ENCODE measurements around the gene TCP11L2.

The TCP11L2 gene

GRCh38 chr12:106258935-106259334 is 43.6 kb upstream of the TCP11L2 start:
- TF ChIP-seq, protein P1, sequence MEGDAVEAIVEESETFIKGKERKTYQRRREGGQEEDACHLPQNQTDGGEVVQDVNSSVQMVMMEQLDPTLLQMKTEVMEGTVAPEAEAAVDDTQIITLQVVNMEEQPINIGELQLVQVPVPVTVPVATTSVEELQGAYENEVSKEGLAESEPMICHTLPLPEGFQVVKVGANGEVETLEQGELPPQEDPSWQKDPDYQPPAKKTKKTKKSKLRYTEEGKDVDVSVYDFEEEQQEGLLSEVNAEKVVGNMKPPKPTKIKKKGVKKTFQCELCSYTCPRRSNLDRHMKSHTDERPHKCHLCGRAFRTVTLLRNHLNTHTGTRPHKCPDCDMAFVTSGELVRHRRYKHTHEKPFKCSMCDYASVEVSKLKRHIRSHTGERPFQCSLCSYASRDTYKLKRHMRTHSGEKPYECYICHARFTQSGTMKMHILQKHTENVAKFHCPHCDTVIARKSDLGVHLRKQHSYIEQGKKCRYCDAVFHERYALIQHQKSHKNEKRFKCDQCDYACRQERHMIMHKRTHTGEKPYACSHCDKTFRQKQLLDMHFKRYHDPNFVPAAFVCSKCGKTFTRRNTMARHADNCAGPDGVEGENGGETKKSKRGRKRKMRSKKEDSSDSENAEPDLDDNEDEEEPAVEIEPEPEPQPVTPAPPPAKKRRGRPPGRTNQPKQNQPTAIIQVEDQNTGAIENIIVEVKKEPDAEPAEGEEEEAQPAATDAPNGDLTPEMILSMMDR (IDR thresholded peaks at IDR 0.05; ENCODE audit: insufficient read depth, low read depth, low read length, missing control alignments), result no peak
- no peak overlapping the region for H3K4me3 ChIP-seq (ENCODE audit: low read depth, low read length)
- no peak for DNase-seq (ENCODE audit: low read depth)

DNA sequence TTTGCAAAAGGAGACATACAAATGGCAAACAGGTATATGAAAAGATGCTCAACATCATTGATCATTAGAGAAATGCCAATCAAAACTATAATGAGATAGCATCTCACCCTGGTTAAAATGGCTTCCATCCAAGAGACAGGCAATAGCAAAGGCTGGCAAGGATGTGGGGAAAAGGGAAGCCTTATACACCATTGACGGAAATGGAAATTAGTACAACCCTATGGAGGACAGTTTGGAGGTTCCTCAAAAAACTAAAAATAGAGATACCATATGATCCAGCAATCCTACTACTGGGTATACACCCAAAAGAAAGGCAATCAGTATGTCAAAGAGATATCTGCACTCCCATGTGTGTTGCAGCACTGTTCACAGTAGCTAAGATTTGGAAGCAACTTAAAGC is 37.4 kb upstream of the TCP11L2 start:
- TF ChIP-seq, protein P1 (IDR thresholded peaks at IDR 0.05; ENCODE audit: insufficient read depth, low read depth, low read length, missing control alignments), result no peak
- no peak overlapping the region for H3K4me3 ChIP-seq (ENCODE audit: low read depth, low read length)
- DNase-seq (ENCODE audit: low read depth), result no peak

DNA sequence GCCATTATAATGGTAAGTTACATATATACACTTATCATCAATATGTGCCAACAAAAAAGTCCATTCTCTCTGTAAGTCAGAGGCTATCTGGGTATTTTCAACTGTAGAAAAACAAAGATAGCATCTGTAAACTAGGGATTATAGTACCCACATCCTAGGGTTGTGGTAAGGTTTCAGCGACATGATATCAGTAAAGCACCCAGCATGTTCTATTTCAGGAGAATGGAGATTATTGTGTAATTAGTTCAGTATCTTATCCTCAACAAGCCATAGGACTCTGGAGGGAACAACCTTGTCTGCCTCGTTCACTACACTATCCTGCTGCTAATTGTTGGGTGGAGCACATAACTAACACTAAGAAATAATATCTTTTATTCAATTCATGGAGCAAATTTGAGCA is 35.0 kb upstream of the TCP11L2 start:
- TF ChIP-seq, protein P1 (IDR thresholded peaks at IDR 0.05; ENCODE audit: insufficient read depth, low read depth, low read length, missing control alignments), result no peak

DNA sequence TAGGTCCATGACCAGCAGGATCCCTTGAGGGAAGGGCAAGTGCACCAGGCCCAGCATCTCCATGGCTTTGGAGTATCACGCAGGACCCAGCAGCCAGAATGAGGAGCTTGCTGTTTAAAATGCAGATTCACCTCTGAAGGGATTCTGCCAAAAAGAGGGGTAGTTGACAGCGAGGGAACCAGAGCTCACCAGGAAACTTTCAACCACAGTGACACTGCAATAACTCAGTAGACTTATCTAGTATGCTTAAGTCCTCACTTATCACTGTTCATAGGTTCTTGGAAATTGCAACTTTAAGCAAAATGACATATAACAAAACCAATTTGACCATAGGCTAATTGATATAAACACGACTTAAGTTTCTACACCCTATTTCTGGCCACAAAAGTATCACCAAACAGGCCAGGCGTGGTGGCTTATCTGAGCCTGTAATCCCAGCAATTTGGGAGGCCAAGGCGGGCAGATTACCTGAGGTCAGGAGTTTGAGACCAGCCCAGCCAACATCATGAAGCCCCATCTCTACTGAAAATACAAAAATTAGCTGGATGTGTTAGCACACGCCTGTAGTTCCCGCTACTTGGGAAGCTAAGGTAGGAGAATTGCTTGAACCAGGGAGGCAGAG is 33.3 kb upstream of the TCP11L2 start:
- no peak for DNase-seq (ENCODE audit: low read depth)
- H3K4me3 ChIP-seq (ENCODE audit: low read depth, low read length), result no peak overlapping the region
- TF ChIP-seq, protein P1 (IDR thresholded peaks at IDR 0.05; ENCODE audit: insufficient read depth, low read depth, low read length, missing control alignments), result no peak

More for the DNA sequence above, 35.0 kb upstream of the TCP11L2 start:
- DNase-seq (ENCODE audit: low read depth), result no peak
- no peak overlapping the region for H3K4me3 ChIP-seq (ENCODE audit: low read depth, low read length)

DNA sequence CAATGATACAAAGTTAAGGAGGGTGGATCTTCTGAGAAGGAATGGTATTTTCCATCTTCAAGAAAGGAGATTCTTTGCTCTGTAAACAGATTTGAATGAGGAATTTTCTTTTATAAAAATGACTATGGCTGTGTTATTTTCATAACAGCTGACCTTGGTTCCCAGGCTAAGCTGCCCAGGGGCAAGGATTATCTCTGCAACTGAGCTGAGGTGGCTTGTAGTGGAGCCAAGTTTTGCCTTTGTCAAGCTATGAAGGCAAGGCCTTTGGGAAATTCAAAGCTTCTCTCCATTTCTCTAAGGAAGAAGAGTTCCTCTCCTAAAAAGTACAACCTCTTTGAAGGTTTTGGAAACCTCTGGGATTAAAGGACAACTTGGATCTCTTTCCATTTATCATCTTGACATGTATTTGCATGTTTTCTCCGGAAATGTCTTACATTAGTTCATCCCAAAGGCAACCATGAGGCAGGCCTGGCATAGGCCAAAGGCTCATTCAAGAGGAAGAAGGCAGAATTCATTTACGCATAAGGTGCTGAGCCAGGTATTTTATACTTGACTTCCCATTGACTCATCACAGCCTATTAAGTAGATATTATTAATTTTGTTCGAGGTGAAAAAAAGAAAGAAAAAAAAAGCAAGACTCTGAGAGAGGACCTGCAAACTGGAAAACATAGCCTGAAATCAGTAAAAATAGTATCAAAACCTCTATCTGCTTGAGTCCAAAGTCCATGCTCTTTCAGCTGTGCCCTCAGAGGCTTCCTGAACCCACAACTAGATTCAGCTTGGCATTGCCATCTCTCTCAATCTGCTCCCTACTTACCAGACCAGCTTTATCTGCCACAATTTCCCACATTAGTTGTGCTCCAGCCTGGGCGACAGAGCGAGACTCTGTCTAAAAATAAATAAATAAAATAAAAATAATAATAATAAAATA is 30.7 kb upstream of the TCP11L2 start:
- TF ChIP-seq, protein P1 (IDR thresholded peaks at IDR 0.05; ENCODE audit: insufficient read depth, low read depth, low read length, missing control alignments), result no peak
- DNase-seq (ENCODE audit: low read depth), result no peak
- H3K4me3 ChIP-seq (ENCODE audit: low read depth, low read length), result no peak overlapping the region

DNA sequence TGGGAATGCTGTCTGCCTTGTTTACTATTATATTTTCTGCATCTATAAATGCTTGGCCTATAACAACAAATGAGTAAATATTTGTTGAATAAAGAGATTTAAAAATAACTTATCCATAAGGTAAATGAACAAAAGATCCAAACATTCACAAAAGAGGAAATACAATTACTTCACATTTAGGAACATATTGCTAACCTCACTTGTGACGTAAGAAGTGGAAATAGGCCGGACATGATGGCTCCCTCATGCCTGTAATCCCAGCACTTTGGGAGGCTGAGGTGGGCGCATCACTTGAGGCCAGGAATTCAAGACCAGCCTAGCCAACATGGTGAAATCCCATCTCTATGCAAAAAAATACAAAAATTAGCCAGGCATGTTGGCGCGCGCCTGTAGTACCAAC is 29.0 kb upstream of the TCP11L2 start:
- H3K4me3 ChIP-seq (ENCODE audit: low read depth, low read length), result no peak overlapping the region
- no peak for DNase-seq (ENCODE audit: low read depth)
- TF ChIP-seq, protein P1 (IDR thresholded peaks at IDR 0.05; ENCODE audit: insufficient read depth, low read depth, low read length, missing control alignments), result no peak
